ENCODE data around the gene C5orf58.

DNA sequence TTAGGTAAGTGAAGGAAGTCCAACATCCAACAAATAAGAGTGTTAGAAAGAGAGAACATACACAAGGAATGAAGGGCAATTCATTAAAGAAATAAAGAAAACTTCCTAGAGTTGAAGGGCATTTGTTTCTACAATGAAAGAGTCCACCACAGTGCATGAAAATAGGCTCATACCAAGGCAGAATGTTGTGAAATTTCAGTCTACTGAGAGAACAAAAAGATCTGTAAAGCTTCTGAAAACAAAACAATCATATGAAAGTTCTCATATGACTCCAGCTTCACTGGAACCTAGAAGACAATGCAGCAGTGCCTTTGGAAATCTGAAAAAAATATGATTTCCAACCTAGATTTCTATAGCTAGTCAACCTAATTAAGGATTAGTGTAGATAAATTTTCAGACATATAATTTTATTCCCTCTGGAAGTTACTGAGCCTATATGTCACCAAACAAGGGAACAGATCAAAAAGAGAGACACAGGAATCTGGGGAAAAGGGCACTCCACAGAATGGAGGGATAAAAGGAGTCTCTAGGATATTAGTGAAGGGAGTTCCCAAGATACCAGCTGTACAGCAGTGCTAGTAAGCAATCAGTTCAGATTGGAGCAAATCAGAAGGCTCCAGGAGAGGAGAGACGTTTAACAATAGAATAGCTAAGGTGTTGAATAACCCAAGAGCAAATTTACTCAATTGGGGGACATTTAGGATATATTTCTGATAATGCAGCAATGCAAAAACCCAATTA is 5.8 kb downstream of the C5orf58 start:
- TF ChIP-seq POLR2A (IDR thresholded peaks at IDR 0.05) (no peak), CTCF (IDR thresholded peaks at IDR 0.05) (no peak)

Measured in uterus (tissue), 2 donors.